Measurements from ENCODE around the gene TMEM234. TPM values are rescaled to one million over a fixed set of nuclear protein-coding genes. Genes with fewer than 3 reads are reported as not detected.

The TMEM234 gene
- total RNA-seq (2016; rRNA removed; fragmentation: Illumina TruSeq; extraction: Trizol), result 4.2 and 9.0 TPM in 2 replicates
- total RNA-seq (2016; cell fraction: cytosol; rRNA removed; fragmentation: Illumina TruSeq; extraction: Trizol; ENCODE audit: low read depth), result 5.8 and 6.9 TPM in 2 replicates
- total RNA-seq (2016; cell fraction: insoluble cytoplasmic fraction; rRNA removed; fragmentation: Illumina TruSeq; extraction: Trizol), result 3.5 and 8.7 TPM in 2 replicates
- total RNA-seq (2016; cell fraction: membrane; rRNA removed; fragmentation: Illumina TruSeq; extraction: Trizol), result 5.1 and 5.2 TPM in 2 replicates
- 11.7 and 11.9 TPM in 2 replicates for total RNA-seq (2016; cell fraction: nucleus; rRNA removed; fragmentation: Illumina TruSeq; extraction: Trizol)
- polyA plus RNA-seq (2011; rRNA removed), result 6.1 and 6.8 TPM in 2 replicates
- 3.9 and 4.6 TPM in 2 replicates for polyA plus RNA-seq (2011; cell fraction: cytosol; rRNA removed)
- polyA plus RNA-seq (2011; cell fraction: nucleus; rRNA removed), result 23.3 and 24.8 TPM in 2 replicates
- polyA plus RNA-seq (2012), result 4.1 and 4.7 TPM in 2 replicates
- 3.2 TPM in 2 replicates for polyA plus RNA-seq (2016; cell fraction: cytosol; fragmentation: Illumina TruSeq; extraction: Trizol; ENCODE audit: low read depth)
- 3.8 and 4.7 TPM in 2 replicates for polyA plus RNA-seq (2016; cell fraction: insoluble cytoplasmic fraction; fragmentation: Illumina TruSeq; extraction: Trizol; ENCODE audit: low read depth)
- polyA plus RNA-seq (2016; cell fraction: membrane; fragmentation: Illumina TruSeq; extraction: Trizol; ENCODE audit: low read depth), result 2.9 and 3.0 TPM in 2 replicates
- 14.3 and 14.8 TPM in 2 replicates for polyA plus RNA-seq (2016; cell fraction: nucleus; fragmentation: Illumina TruSeq; extraction: Trizol; ENCODE audit: insufficient read depth, low read depth)
- polyA minus RNA-seq (2011; rRNA and poly(A)+ RNA removed; ENCODE audit: low replicate concordance), result 21.3 and 41.3 TPM in 2 replicates
- polyA minus RNA-seq (2011; cell fraction: cytosol; rRNA and poly(A)+ RNA removed), result 1.7 and 3.0 TPM in 2 replicates
- polyA minus RNA-seq (2011; cell fraction: nucleus; rRNA and poly(A)+ RNA removed), result 24.1 and 26.1 TPM in 2 replicates
- Bru-seq, nascent RNA, result percentile 59 among the genes with signal in this experiment
- percentile 47 among the genes with signal in this experiment for BruChase-seq, experiment 1, labeled RNA remaining after a 6-hour chase
- BruChase-seq, experiment 2, labeled RNA remaining after a 2-hour chase, result percentile 47 among the genes with signal in this experiment
- long read RNA-seq, experiment 1, partial matches to known transcripts, result 1 of 10 reads
- long read RNA-seq, experiment 1, other reads (novel, unspliced or antisense), result 3 of 10 reads
- long read RNA-seq, experiment 2, partial matches to known transcripts, result 3 of 7 reads
- long read RNA-seq, experiment 2, other reads (novel, unspliced or antisense), result 1 of 7 reads

- H3K9me3 ChIP-seq (ENCODE audit: low read length), result no peaks in the 10 kb centered on the region
- peak within 1 kb of the TSS; percentile 82 to 89 (median 85) for H3K4me3 ChIP-seq (replicated peaks in 1 of 3; ENCODE audit: insufficient read depth in 1 of 3, low read depth in 2 of 3, low read length in 3 of 3)
- intact Hi-C loops (cut with micrococcal nuclease; ENCODE audit: unreplicated experiment), result no loop called here
- CTCF ChIA-PET (ENCODE audit: low intra/inter-chr PET ratio, low total read pairs), result no interaction called here
- ATAC-seq (peak; percentile 95), DNase-seq (ENCODE audit: low spot score) (peak; percentile 88), FAIRE-seq (peak; percentile 88)
- H3K9ac ChIP-seq (ENCODE audit: insufficient read depth, low read depth, low read length), result peak within 1 kb of the TSS; percentile 91
- peaks cover 29% of the 10 kb centered on the region for H3K79me2 ChIP-seq (ENCODE audit: insufficient read depth, low read length)
- WGBS (ENCODE audit: low lambda C conversion rate), result 1% methylated on average over 18 of the region's 46 CpGs
- no TSS peak for BruUV-seq (replicated peaks)
- POLR2A ChIA-PET, result interaction anchor here (1.4 to 1.8 kb wide), 3 partner anchors 28 to 69 kb away, joined by 4 to 7 read pairs (median 4); partner anchors contain the start of genes HDAC1 and TXLNA
- peaks cover 29% of the 10 kb centered on the region for H3K4me1 ChIP-seq (ENCODE audit: insufficient read depth, low read length)
- in situ Hi-C loops (cut with HindIII; ENCODE audit: extremely low pct_ligation_motif_present, low pct_unique_long_range_greater_than_20kb), result no loop called here
- H3K27me3 ChIP-seq (ENCODE audit: control insufficient read depth in 1 of 2, insufficient read depth in 2 of 2, low read length in 2 of 2), result no peaks in the 10 kb centered on the region; a peak in 2 of 5 replicates
- peak within 1 kb of the TSS; percentile 69 for H3K27ac ChIP-seq (ENCODE audit: extremely low read length, insufficient read depth, low read length)
- H3K4me2 ChIP-seq (ENCODE audit: low read depth, low read length), result peak within 1 kb of the TSS; percentile 91
- H4K20me1 ChIP-seq (ENCODE audit: insufficient read depth, low read length), result no peaks in the 10 kb centered on the region; the same call in 1 of the 2 replicates
- peaks cover 9 to 24% of the 10 kb centered on the region in 2 experiments; a peak in 4 of 5 replicates for H3K36me3 ChIP-seq (replicated peaks in 1 of 2; ENCODE audit: control insufficient read depth in 1 of 2, insufficient read depth in 2 of 2, low read length in 2 of 2)
- H2AFZ ChIP-seq (ENCODE audit: low read length), result no peak within 1 kb of the TSS
- TF ChIP-seq ZSCAN30 (CRISPR knock-in tag; IDR thresholded peaks at IDR 0.05) (no peak), ZFX (CRISPR knock-in tag; IDR thresholded peaks at IDR 0.05; ENCODE audit: low read depth) (peak; percentile 99), SAP130 (CRISPR knock-in tag; IDR thresholded peaks at IDR 0.05; ENCODE audit: low read depth) (peak; percentile 98), ZNF276 (CRISPR knock-in tag; IDR thresholded peaks at IDR 0.05; ENCODE audit: low read depth) (no peak; the same call in 1 of the 2 replicates), BRCA1 (CRISPR knock-in tag; IDR thresholded peaks at IDR 0.05) (no peak), SATB2 (CRISPR knock-in tag; IDR thresholded peaks at IDR 0.05) (no peak), ONECUT2 (CRISPR knock-in tag; IDR thresholded peaks at IDR 0.05) (no peak), REPIN1 (CRISPR knock-in tag; IDR thresholded peaks at IDR 0.05; ENCODE audit: borderline replicate concordance, low read depth) (no peak), ZNF883 (CRISPR knock-in tag; IDR thresholded peaks at IDR 0.05; ENCODE audit: not compliant biosample characterization) (no peak), CHD4 (IDR thresholded peaks at IDR 0.05; ENCODE audit: borderline replicate concordance, low read length) (no peak), ZNF382 (CRISPR knock-in tag; IDR thresholded peaks at IDR 0.05; ENCODE audit: borderline replicate concordance) (no peak), SOX5 (CRISPR knock-in tag; IDR thresholded peaks at IDR 0.05; ENCODE audit: borderline replicate concordance) (no peak), CEBPG (CRISPR knock-in tag; IDR thresholded peaks at IDR 0.05) (no peak), ZNF460 (CRISPR knock-in tag; IDR thresholded peaks at IDR 0.05; ENCODE audit: borderline replicate concordance) (no peak), FOXM1 (CRISPR knock-in tag; IDR thresholded peaks at IDR 0.05) (no peak), DRAP1 (CRISPR knock-in tag; IDR thresholded peaks at IDR 0.05) (0 out of 2 replicates have a peak, but pooled peaks have one; percentile 42), ZNF501 (CRISPR knock-in tag; IDR thresholded peaks at IDR 0.05) (peak; percentile 82)
These were observed at the start of gene TMEM234, which contains the start of gene EIF3I for GRCh38 chr1:32221980-32222755. TMEM234 (minus strand) TSS chr1:32222353; CDS start chr1:32222322, 31 bp downstream. EIF3I (plus strand) TSS chr1:32222407; CDS start chr1:32222442, 35 bp downstream.
